ENCODE data around the gene EPHA3. TPM values are rescaled to one million over a fixed set of nuclear protein-coding genes. Genes with fewer than 3 reads are reported as not detected.

Gene EPHA3
- total and polyA plus RNA-seq, 10 of the 15 experiments (the other 5 are each of a cell fraction or from before 2014, with no cell fraction given) = 0.03 to 39.0 (median 0.07) TPM; not detected in 4

DNA sequence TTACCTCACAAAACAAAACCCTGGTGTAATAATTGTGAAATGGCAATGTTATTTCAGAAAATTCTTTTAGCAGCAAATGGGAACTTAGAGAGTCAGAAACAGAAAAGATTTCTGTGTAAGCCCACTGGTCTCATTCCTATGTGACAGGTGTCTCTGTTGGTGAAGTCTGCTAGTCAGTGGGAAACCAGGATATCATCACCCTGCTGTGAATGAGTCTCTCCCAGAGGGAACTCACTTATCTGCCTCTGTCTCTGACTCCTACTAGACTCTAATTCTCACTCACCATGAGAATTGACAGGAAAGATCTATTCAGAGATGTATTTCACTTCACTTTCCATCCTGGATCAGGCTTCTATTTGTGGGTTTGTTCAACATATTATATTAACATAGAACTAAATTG, 266.0 kb downstream of the EPHA3 start:
- H3K4me2 ChIP-seq (ENCODE audit: control insufficient read depth, insufficient read depth) = no peak overlapping the region
- ChIA-PET POLR2A (no interaction called here), RAD21 (ENCODE audit: unreplicated experiment) (no interaction called here), CTCF (no interaction called here), SMC1A (ENCODE audit: uncharacterized antibody, unreplicated experiment) (no interaction called here)
- H3K79me2 ChIP-seq (ENCODE audit: control insufficient read depth, insufficient read depth, low read length) = no peaks in the 10 kb centered on the region
- H3K4me3 ChIP-seq = no peak overlapping the region
- intact Hi-C loops (cut with micrococcal nuclease; ENCODE audit: unreplicated experiment) (no loop called here), in situ Hi-C loops (cut with MboI) (no loop called here)
- DNase-seq (ENCODE audit: low read depth, low spot score) (no peak), ATAC-seq (no peak), FAIRE-seq (no peak)
- H3K9me3 ChIP-seq (replicated peaks; ENCODE audit: control insufficient read depth, insufficient read depth, low read length) = no peaks in the 10 kb centered on the region
- H3K36me3 ChIP-seq (ENCODE audit: control insufficient read depth in 2 of 2, insufficient read depth in 2 of 2, low read length in 1 of 2) = no peaks in the 10 kb centered on the region
- no TSS peak for BruUV-seq (replicated peaks)
- no peak overlapping the region for H3K27ac ChIP-seq (ENCODE audit: control insufficient read depth, insufficient read depth)
- TF ChIP-seq STAT1 (conservative IDR thresholded peaks at IDR 0.05) = no peak
- no peak for TF ChIP-seq EP300 (IDR thresholded peaks at IDR 0.05; ENCODE audit: borderline replicate concordance in 1 of 2, control insufficient read depth in 1 of 2, low read depth in 2 of 2, low read length in 2 of 2)
- no peak overlapping the region for H3K9ac ChIP-seq (ENCODE audit: control insufficient read depth, insufficient read depth, low read length)
- H2AFZ ChIP-seq (ENCODE audit: control insufficient read depth, low read depth, low read length) = no peak overlapping the region
- no peaks in the 10 kb centered on the region for H4K20me1 ChIP-seq (ENCODE audit: control insufficient read depth, insufficient read depth)
- no peaks in the 10 kb centered on the region for H3K4me1 ChIP-seq (ENCODE audit: control insufficient read depth, insufficient read depth, low read length)
- no peaks in the 10 kb centered on the region for H3K27me3 ChIP-seq (replicated peaks in 1 of 2; ENCODE audit: control insufficient read depth in 2 of 2, insufficient read depth in 2 of 2, low read length in 1 of 2)

DNA sequence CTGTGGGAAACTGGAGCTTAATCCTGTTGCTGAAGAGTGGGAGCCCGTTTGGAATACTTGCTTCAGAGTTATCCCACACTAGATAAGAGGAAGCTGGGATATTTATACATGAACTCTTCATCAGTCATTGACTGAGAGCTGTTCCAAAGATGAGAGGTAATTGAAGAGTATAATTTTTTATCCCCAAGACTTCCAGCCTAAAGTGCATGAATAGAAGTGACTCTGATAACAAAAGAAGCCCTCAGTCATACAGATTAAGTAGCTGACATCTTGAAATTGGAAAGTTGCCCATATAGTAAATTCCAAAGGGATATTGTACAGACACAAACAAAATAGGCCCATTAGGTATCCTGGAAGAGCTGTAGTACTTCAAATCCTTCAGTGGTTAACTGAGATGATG, 268.0 kb downstream of the EPHA3 start:
- H3K4me2 ChIP-seq (ENCODE audit: control insufficient read depth, insufficient read depth) = no peak overlapping the region
- in situ Hi-C loops (cut with MboI) (no loop called here), intact Hi-C loops (cut with micrococcal nuclease; ENCODE audit: unreplicated experiment) (no loop called here)
- H4K20me1 ChIP-seq (ENCODE audit: control insufficient read depth, insufficient read depth) = no peaks in the 10 kb centered on the region
- BruUV-seq (replicated peaks) = no TSS peak
- no peak overlapping the region for H2AFZ ChIP-seq (ENCODE audit: control insufficient read depth, low read depth, low read length)
- SMC1A ChIA-PET (ENCODE audit: uncharacterized antibody, unreplicated experiment) = interaction anchor here (0.7 to 1.9 kb wide), 5 partner anchors 13 to 127 kb away, joined by 3 to 4 read pairs (median 3); no protein-coding TSS in a partner anchor
- DNase-seq (ENCODE audit: low read depth, low spot score) = no peak
- no peaks in the 10 kb centered on the region for H3K27me3 ChIP-seq (replicated peaks in 1 of 2; ENCODE audit: control insufficient read depth in 2 of 2, insufficient read depth in 2 of 2, low read length in 1 of 2)
- CTCF ChIA-PET = interaction anchor here (0.5 to 1.2 kb wide), 4 partner anchors 13 to 166 kb away, joined by 3 read pairs; no protein-coding TSS in a partner anchor
- H3K9ac ChIP-seq (ENCODE audit: control insufficient read depth, insufficient read depth, low read length) = no peak overlapping the region
- no peak overlapping the region for H3K27ac ChIP-seq (ENCODE audit: control insufficient read depth, insufficient read depth)
- RAD21 ChIA-PET (ENCODE audit: unreplicated experiment) = no interaction called here
- no peaks in the 10 kb centered on the region for H3K36me3 ChIP-seq (ENCODE audit: control insufficient read depth in 2 of 2, insufficient read depth in 2 of 2, low read length in 1 of 2)
- FAIRE-seq = no peak
- no peaks in the 10 kb centered on the region for H3K4me1 ChIP-seq (ENCODE audit: control insufficient read depth, insufficient read depth, low read length)
- no peaks in the 10 kb centered on the region for H3K9me3 ChIP-seq (replicated peaks; ENCODE audit: control insufficient read depth, insufficient read depth, low read length)
- H3K79me2 ChIP-seq (ENCODE audit: control insufficient read depth, insufficient read depth, low read length) = no peaks in the 10 kb centered on the region
- H3K4me3 ChIP-seq = no peak overlapping the region
- WGBS (ENCODE audit: insufficient coverage, insufficient replicate concordance, low lambda C conversion rate, missing lambda C conversion rate) = 0% methylated on average over 1 of the region's 1 CpG
- POLR2A ChIA-PET = no interaction called here
- ATAC-seq = no peak
- TF ChIP-seq PBX3 (IDR thresholded peaks at IDR 0.05; ENCODE audit: insufficient replicate concordance, low read depth, low read length) = no peak
- TF ChIP-seq, protein P1, sequence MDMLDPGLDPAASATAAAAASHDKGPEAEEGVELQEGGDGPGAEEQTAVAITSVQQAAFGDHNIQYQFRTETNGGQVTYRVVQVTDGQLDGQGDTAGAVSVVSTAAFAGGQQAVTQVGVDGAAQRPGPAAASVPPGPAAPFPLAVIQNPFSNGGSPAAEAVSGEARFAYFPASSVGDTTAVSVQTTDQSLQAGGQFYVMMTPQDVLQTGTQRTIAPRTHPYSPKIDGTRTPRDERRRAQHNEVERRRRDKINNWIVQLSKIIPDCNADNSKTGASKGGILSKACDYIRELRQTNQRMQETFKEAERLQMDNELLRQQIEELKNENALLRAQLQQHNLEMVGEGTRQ (IDR thresholded peaks at IDR 0.05; ENCODE audit: borderline replicate concordance, low read depth, low read length) = no peak
- TF ChIP-seq POLR2AphosphoS5 (IDR thresholded peaks at IDR 0.05; ENCODE audit: low read length) = no peak
- TF ChIP-seq SREBF2 (IDR thresholded peaks at IDR 0.05; ENCODE audit: low read length) = no peak
- TF ChIP-seq CBX3 (IDR thresholded peaks at IDR 0.05; ENCODE audit: borderline replicate concordance, low read depth) = no peak
- TF ChIP-seq SUZ12 (IDR thresholded peaks at IDR 0.05; ENCODE audit: unreplicated experiment) = no peak
- TF ChIP-seq NR2F1 (conservative IDR thresholded peaks at IDR 0.05) = no peak
- no peak for TF ChIP-seq MYB (IDR thresholded peaks at IDR 0.05; ENCODE audit: borderline replicate concordance, low read depth, low read length)
- TF ChIP-seq CUX1 (IDR thresholded peaks at IDR 0.05; ENCODE audit: insufficient replicate concordance, low read depth, low read length) = no peak

Data from GM12878 (cell line).